Measurements from ENCODE around the gene CXADR. TPM values are rescaled to one million over a fixed set of nuclear protein-coding genes. Genes with fewer than 3 reads are reported as not detected.
A peak's percentile ranks its signal among the peaks of the same experiment; 100 is the strongest.
"Not testable (repeated sequence)": the region's sequence is repeated elsewhere in the genome, so short reads cannot be mapped to it uniquely, and the experiment has no call there.

Gene CXADR
- total and polyA plus RNA-seq, 8 donors: 20.2 to 28.6 (median 25.8) TPM

DNA sequence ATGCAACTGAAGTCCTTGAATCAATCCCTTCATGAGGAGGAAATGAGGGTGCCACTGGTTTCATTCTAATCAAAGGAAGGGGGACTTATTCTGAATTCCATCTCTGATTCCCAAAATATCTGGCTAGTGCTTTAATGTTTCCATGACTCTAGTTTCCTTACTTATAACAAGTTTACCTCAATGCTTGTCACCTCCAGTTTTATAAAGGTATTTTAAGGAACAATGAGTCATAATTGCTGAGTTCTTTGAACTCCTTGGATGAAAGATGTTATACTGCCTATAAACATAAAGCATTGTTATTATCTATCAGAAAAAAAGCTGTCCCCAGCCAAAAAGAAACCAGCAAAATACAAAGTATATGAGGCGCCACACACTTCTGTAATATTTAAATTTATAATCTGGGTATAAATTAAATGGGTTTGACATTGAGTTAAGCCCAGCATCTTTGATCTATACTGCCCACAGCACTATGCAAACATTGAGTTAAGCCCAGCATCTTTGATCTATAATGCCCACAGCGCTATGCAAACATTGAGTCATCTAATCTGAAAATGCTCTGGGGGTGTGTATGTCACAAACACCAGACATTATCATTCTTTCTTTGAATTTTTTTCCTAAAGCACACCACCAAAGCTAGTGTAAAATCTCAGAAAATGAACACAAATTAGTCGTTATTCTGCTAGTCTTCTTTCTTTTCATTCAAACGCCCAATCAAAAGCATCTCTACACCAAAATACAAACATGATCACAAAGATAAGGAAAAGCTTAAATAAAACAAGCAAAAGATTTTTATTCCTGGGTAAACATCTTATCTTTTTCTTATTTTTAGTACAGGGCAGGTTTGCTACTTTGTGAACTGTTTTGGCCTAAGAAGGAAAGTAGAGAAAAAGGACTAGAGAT, 11.5 kb upstream of the CXADR start:
- intact Hi-C loops (cut with DNase I): no loop called here
- TF ChIP-seq, protein P1, sequence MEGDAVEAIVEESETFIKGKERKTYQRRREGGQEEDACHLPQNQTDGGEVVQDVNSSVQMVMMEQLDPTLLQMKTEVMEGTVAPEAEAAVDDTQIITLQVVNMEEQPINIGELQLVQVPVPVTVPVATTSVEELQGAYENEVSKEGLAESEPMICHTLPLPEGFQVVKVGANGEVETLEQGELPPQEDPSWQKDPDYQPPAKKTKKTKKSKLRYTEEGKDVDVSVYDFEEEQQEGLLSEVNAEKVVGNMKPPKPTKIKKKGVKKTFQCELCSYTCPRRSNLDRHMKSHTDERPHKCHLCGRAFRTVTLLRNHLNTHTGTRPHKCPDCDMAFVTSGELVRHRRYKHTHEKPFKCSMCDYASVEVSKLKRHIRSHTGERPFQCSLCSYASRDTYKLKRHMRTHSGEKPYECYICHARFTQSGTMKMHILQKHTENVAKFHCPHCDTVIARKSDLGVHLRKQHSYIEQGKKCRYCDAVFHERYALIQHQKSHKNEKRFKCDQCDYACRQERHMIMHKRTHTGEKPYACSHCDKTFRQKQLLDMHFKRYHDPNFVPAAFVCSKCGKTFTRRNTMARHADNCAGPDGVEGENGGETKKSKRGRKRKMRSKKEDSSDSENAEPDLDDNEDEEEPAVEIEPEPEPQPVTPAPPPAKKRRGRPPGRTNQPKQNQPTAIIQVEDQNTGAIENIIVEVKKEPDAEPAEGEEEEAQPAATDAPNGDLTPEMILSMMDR (IDR thresholded peaks at IDR 0.05): no peak
- Histone ChIP-seq H3K4me3 (no peak overlapping the region), H3K36me3 (no peaks in the 10 kb centered on the region), H3K27me3 (no peaks in the 10 kb centered on the region), H3K9me3 (peaks cover 0 to 18% of the 10 kb centered on the region in 2 donors), H3K4me1 (no peaks in the 10 kb centered on the region), H3K27ac (no peak overlapping the region)
- DNase-seq (no peak), ATAC-seq (no peak)

DNA sequence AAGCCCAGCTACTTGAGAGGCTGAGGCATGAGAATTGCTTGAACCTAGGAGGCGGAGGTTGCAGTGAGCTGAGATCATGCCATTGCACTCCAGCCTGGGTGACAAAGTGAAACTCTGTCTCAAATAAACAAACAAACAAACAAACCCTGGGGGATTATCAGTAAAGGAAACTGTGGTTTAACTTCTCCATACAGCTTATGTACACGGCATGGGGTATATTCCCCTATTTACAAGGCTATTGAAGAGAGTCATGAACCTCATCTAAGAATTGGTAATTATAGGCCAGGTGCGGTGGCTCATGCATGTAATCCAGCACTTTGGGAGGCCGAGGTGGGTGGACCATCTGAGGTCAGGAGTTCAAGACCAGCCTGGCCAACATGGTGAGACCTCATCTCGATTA, 9.9 kb upstream of the CXADR start:
- H3K27ac ChIP-seq; DNase-seq; H3K4me3 ChIP-seq; intact Hi-C loops (cut with DNase I); H3K4me1 ChIP-seq; ATAC-seq; H3K27me3 ChIP-seq; H3K36me3 ChIP-seq: not testable (repeated sequence)
- peaks cover 0 to 21% of the 10 kb centered on the region in 2 donors for H3K9me3 ChIP-seq

DNA sequence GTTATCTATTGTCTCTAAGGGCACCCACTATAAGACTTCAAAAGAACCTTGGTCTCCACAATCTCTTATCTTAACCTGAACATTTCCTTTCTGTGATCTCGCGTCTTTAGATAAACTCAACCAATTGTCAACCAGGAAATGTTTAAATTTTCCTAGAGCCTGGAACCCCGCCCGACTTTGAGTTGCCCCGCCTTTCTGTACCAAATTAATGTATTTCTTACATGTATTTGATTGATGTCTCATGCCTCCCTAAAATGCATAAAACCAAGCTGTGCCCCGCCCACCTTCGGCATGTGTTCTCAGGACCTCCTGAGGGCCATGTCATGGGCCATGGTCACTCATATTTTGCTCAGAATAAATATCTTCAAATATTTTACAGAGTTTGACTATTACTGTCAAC, 5.9 kb upstream of the CXADR start:
- H3K27me3 ChIP-seq: peaks cover 7 to 24% of the 10 kb centered on the region in 2 donors
- H3K4me1 ChIP-seq: no peaks in the 10 kb centered on the region
- no peak for DNase-seq
- no peak overlapping the region for H3K27ac ChIP-seq
- TF ChIP-seq, protein P1 (IDR thresholded peaks at IDR 0.05): no peak
- intact Hi-C loops (cut with DNase I): no loop called here
- ATAC-seq: no peak
- no peaks in the 10 kb centered on the region for H3K36me3 ChIP-seq
- H3K4me3 ChIP-seq: no peak overlapping the region
- peaks cover 0 to 21% of the 10 kb centered on the region in 2 donors for H3K9me3 ChIP-seq

DNA sequence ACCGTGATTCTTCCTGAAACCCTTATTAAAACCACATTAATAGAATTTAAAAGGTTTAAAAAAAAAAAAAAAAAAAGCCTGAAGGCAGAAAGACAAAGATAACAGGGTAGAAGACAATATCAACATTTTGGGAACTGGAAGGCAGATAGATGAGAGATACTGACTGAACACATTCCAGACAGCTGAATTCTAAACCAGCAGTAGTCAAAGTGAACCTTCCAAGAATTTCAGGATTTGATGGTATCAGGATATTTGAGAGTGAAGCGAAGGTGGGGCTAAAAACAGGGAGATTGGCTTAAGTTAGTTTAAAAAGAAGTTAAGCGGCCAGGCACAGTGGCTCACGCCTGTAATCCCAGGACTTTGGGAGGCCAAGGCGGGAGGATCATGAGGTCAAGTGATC, 5.3 kb upstream of the CXADR start:
- peaks cover 0 to 21% of the 10 kb centered on the region in 2 donors for H3K9me3 ChIP-seq
- no peak overlapping the region for H3K27ac ChIP-seq
- intact Hi-C loops (cut with DNase I): no loop called here
- TF ChIP-seq, protein P1 (IDR thresholded peaks at IDR 0.05): no peak
- DNase-seq (no peak), ATAC-seq (no peak)
- no peak overlapping the region for H3K4me3 ChIP-seq
- H3K4me1 ChIP-seq: peaks cover 0 to 5% of the 10 kb centered on the region in 2 donors
- peaks cover 13 to 30% of the 10 kb centered on the region in 2 donors for H3K27me3 ChIP-seq
- no peaks in the 10 kb centered on the region for H3K36me3 ChIP-seq

DNA sequence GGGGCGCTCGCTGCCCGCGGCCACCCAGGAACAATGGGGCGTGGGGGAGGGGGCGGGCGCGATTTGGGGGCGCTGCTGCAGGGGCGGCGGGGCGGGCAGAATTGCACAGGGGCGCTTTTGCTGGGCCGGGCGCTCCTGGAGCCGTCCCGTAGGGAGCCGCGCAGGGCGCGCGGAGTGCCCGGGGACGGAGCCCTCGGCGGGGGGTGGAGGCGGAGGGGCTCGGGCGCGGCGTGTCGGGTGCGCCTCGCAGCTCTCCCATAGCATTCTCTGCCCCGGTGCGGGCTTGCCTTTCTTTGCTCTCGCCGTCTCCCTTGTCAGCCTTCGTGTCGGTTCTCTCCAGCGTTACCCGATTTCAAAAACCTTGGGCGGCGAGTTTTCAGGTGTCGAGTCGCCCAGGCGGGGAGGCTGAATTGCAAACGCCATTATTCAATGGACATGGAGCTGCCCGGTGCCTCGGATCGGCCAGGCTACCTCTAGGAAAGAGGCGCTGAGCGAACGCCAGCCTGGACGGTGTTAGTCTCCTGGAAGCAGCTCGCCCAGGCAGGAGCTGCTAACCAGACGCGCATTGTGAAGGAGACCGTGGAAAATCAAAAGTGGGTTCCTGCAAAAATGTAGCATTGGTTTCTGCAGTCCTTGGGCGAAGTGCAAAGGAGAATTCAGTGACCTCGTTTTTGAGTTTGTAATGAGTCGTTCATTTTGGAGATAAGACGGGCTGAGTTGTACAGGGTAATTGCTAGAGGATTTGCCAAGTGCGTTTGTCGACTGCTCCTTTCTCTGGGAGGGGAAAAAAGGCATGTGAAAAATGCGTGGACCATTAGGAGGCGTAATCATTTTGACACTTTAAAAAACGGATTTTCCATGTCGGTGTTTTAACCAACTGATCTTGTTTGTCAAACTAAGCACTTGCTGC, 626 bp downstream of the CXADR start:
- peaks cover 6 to 20% of the 10 kb centered on the region in 2 donors for H3K4me1 ChIP-seq
- H3K27ac ChIP-seq: peak overlapping the region; percentile 78 to 84
- H3K27me3 ChIP-seq: peaks cover 22 to 68% of the 10 kb centered on the region in 2 donors
- peak; percentile 27 to 78 (median 34) for DNase-seq
- peak overlapping the region; percentile 49 to 56 for H3K4me3 ChIP-seq
- intact Hi-C loops (cut with DNase I): no loop called here
- ATAC-seq: peak; percentile 52
- H3K9me3 ChIP-seq: no peaks in the 10 kb centered on the region
- TF ChIP-seq, protein P1 (IDR thresholded peaks at IDR 0.05): no peak
- H3K36me3 ChIP-seq: no peaks in the 10 kb centered on the region
